GM19240 (cell line): ENCODE results near the gene CRIP2.
A peak's percentile ranks its signal among the peaks of the same experiment; 100 is the strongest.

Source experiments
- DNase-seq: peaks from one replicate; pipeline ENCODE4 v3.0.0; 2011; ENCODE audit warnings: low spot score; ENCODE audit not compliant: insufficient read length

CRIP2 gene

DNA sequence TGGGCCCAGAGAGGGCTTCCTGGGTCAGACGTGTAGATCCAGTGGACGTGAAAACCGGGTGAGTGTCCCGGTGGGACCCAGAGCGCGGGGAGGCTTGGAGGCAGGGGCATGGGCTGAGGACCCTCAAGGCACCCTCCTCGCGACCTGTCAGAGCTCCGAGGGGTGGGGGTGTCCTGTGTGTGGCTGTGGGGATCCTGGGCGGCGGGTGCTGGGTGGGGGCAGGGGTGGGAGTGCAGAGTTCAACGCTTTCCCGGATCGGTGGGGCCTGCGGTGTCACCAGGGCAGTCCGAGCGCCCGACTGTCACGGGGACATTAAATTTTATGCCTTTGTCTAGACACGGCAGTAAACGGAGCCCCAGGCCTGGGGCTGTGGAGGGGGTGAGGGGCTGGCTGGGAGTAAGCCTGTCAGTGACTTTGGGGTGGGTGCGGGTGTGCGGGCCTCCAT is 52.8 kb downstream of the CRIP2 start:
- no peak for DNase-seq

DNA sequence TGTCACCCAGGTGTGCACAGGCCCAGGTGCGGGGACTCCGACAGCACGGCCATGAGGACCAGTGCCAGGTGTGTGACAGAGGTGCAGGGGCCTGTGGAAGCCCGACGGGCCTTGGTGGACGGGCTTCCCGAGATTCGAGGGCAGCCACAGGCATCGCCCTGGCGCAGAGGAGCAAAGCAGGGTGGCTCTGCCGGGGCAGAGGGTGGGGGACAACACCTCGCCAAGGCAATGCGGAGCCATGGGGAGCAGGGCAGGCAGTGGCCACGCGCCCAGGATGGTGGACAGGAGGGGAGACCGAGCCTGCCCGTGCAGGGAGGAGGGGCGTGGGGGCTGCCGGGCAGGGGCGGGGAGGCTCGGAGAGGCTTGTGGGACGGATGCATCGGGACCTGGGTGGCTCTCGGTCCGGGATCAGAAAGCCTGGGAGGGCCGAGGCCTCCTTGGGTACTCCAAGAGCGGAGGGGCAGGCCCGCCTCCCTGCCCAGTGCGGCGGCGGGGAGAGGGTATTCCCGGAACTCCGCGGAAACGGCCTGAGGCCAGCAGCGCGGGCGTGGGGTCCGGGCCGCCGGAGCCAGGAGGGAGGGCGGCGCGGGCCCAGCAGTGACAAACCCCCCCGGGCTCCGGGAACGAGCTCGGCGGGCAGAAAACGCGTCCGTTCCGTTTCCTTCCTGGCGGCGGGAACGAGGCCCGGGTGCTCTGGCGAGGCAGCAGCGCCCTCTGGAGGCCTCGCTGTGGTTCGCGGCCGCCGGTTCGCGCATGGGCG is 53.4 kb downstream of the CRIP2 start:
- peak; percentile 92 for DNase-seq

DNA sequence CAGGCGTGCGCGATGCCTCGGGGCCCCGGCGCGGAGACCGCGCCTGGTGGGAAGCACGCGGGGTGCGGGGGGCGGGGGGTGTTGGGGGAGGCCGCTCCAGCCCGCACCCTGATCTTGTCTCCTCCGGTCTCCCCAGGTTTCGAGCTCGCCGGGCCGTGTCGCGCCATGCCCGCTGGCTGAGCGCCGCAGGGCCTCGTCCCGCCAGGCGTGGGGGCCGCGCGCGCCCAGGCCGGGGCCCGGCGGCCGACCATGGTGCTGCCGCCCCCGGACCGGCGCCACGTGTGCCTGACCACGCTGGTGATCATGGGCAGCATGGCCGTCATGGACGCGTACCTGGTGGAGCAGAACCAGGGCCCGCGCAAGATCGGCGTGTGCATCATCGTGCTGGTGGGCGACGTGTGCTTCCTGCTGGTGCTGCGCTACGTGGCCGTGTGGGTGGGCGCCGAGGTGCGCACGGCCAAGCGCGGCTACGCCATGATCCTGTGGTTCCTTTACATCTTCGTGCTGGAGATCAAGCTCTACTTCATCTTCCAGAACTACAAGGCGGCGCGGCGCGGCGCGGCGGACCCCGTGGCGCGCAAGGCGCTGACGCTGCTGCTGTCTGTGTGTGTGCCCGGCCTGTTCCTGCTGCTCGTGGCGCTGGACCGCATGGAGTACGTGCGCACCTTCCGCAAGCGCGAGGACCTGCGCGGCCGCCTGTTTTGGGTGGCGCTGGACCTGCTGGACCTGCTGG is 54.1 kb downstream of the CRIP2 start:
- DNase-seq = no peak

DNA sequence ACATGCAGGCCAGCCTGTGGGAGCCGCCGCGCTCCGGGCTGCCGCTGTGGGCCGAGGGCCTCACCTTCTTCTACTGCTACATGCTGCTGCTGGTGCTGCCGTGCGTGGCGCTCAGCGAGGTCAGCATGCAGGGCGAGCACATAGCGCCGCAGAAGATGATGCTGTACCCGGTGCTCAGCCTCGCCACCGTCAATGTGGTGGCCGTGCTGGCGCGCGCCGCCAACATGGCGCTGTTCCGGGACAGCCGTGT is 54.6 kb downstream of the CRIP2 start:
- DNase-seq = no peak
